ENCODE results near the gene LRRC59. TPM values are rescaled to one million over a fixed set of nuclear protein-coding genes. Genes with fewer than 3 reads are reported as not detected.
A peak's percentile ranks its signal among the peaks of the same experiment; 100 is the strongest.

The LRRC59 gene
- total and polyA plus RNA-seq, 2 of the 13 experiments (the other 11 are each of a cell fraction or from before 2014, with no cell fraction given) = 87.3 to 222 TPM

DNA sequence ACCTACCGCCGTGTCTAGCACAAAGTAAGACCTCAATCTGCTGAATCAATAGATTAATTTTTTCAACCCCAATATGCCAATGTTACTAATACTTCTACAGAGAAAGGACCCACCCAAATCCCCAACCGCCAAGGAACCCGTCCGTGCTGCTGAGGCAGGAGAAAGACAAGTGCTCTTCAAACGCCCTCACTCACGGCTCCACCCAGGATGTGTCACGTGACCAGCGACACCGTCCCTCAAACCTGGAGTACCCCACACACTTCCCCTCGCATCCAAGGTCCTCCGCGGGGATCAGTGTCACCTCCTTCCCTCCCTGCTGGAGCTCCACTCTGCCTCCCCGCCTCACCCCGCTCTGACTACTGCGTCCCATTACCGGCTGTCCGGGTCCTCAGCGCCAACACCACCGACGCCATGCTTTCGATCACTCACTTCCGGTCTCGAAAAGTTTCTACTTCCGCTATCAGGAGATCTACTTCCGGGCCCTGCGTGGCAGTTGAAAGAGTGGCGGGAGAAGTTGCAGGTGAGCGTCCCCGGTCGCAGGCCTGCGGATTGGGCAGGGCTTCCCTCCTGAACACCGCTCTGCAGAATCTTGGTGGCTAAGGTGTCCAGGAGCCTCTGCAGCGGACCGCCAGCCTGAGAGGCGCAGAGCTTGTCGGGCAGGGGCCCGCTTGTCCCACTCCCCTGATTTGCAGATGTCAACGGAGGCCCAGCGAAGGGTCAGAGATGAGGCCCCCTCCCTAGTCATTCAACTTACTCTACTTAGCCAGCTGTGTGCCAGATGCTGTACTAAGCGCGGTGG, 24.4 kb downstream of the LRRC59 start, which contains the start of the genes EME1 and MRPL27 (continued):
- TF ChIP-seq, protein P1, sequence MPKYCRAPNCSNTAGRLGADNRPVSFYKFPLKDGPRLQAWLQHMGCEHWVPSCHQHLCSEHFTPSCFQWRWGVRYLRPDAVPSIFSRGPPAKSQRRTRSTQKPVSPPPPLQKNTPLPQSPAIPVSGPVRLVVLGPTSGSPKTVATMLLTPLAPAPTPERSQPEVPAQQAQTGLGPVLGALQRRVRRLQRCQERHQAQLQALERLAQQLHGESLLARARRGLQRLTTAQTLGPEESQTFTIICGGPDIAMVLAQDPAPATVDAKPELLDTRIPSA (CRISPR knock-in tag; IDR thresholded peaks at IDR 0.05; ENCODE audit: borderline replicate concordance) = no peak
- peak; percentile 47; the same call in 1 of the 2 replicates for TF ChIP-seq ZNF674 (CRISPR knock-in tag; IDR thresholded peaks at IDR 0.05; ENCODE audit: low read depth)
- no peak for TF ChIP-seq ZNF850 (CRISPR knock-in tag; conservative IDR thresholded peaks at IDR 0.05)
- TF ChIP-seq, protein P2, sequence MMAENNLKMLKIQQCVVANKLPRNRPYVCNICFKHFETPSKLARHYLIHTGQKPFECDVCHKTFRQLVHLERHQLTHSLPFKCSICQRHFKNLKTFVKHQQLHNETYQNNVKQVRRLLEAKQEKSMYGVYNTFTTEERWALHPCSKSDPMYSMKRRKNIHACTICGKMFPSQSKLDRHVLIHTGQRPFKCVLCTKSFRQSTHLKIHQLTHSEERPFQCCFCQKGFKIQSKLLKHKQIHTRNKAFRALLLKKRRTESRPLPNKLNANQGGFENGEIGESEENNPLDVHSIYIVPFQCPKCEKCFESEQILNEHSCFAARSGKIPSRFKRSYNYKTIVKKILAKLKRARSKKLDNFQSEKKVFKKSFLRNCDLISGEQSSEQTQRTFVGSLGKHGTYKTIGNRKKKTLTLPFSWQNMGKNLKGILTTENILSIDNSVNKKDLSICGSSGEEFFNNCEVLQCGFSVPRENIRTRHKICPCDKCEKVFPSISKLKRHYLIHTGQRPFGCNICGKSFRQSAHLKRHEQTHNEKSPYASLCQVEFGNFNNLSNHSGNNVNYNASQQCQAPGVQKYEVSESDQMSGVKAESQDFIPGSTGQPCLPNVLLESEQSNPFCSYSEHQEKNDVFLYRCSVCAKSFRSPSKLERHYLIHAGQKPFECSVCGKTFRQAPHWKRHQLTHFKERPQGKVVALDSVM (CRISPR knock-in tag; IDR thresholded peaks at IDR 0.05) = peak; percentile 76
- TF ChIP-seq, protein P3, sequence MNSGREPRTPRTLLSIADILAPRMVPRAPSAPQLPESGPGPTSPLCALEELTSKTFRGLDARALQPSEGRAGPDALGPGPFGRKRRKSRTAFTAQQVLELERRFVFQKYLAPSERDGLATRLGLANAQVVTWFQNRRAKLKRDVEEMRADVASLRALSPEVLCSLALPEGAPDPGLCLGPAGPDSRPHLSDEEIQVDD (CRISPR knock-in tag; IDR thresholded peaks at IDR 0.05; ENCODE audit: borderline replicate concordance) = no peak; the same call in 1 of the 2 replicates
- TF ChIP-seq, protein P4, sequence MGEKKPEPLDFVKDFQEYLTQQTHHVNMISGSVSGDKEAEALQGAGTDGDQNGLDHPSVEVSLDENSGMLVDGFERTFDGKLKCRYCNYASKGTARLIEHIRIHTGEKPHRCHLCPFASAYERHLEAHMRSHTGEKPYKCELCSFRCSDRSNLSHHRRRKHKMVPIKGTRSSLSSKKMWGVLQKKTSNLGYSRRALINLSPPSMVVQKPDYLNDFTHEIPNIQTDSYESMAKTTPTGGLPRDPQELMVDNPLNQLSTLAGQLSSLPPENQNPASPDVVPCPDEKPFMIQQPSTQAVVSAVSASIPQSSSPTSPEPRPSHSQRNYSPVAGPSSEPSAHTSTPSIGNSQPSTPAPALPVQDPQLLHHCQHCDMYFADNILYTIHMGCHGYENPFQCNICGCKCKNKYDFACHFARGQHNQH (CRISPR knock-in tag; IDR thresholded peaks at IDR 0.05) = peak; percentile 93; the same call in 1 of the 2 replicates
- no peak for TF ChIP-seq ZNF530 (CRISPR knock-in tag; IDR thresholded peaks at IDR 0.05; ENCODE audit: low read depth)
- no peak for TF ChIP-seq ZFP36 (IDR thresholded peaks at IDR 0.05; ENCODE audit: borderline replicate concordance, low read depth, low read length, partially characterized antibody)
- TF ChIP-seq ZNF326 (CRISPR knock-in tag; IDR thresholded peaks at IDR 0.05; ENCODE audit: borderline replicate concordance) = no peak
- TF ChIP-seq, protein P5, sequence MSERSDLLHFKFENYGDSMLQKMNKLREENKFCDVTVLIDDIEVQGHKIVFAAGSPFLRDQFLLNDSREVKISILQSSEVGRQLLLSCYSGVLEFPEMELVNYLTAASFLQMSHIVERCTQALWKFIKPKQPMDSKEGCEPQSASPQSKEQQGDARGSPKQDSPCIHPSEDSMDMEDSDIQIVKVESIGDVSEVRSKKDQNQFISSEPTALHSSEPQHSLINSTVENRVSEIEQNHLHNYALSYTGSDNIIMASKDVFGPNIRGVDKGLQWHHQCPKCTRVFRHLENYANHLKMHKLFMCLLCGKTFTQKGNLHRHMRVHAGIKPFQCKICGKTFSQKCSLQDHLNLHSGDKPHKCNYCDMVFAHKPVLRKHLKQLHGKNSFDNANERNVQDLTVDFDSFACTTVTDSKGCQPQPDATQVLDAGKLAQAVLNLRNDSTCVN (CRISPR knock-in tag; IDR thresholded peaks at IDR 0.05; ENCODE audit: borderline replicate concordance) = peak; percentile 90; the same call in 1 of the 2 replicates
- TF ChIP-seq YEATS2 (CRISPR knock-in tag; IDR thresholded peaks at IDR 0.05; ENCODE audit: borderline replicate concordance) = peak; percentile 98
- TF ChIP-seq, protein P6, sequence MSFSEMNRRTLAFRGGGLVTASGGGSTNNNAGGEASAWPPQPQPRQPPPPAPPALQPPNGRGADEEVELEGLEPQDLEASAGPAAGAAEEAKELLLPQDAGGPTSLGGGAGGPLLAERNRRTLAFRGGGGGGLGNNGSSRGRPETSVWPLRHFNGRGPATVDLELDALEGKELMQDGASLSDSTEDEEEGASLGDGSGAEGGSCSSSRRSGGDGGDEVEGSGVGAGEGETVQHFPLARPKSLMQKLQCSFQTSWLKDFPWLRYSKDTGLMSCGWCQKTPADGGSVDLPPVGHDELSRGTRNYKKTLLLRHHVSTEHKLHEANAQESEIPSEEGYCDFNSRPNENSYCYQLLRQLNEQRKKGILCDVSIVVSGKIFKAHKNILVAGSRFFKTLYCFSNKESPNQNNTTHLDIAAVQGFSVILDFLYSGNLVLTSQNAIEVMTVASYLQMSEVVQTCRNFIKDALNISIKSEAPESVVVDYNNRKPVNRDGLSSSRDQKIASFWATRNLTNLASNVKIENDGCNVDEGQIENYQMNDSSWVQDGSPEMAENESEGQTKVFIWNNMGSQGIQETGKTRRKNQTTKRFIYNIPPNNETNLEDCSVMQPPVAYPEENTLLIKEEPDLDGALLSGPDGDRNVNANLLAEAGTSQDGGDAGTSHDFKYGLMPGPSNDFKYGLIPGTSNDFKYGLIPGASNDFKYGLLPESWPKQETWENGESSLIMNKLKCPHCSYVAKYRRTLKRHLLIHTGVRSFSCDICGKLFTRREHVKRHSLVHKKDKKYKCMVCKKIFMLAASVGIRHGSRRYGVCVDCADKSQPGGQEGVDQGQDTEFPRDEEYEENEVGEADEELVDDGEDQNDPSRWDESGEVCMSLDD (CRISPR knock-in tag; IDR thresholded peaks at IDR 0.05; ENCODE audit: borderline replicate concordance) = no peak
- TF ChIP-seq MED13 (CRISPR knock-in tag; IDR thresholded peaks at IDR 0.05) = 0 out of 2 replicates have a peak, but pooled peaks have one; percentile 58
- TF ChIP-seq, protein P7, sequence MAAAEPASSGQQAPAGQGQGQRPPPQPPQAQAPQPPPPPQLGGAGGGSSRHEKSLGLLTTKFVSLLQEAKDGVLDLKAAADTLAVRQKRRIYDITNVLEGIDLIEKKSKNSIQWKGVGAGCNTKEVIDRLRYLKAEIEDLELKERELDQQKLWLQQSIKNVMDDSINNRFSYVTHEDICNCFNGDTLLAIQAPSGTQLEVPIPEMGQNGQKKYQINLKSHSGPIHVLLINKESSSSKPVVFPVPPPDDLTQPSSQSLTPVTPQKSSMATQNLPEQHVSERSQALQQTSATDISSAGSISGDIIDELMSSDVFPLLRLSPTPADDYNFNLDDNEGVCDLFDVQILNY (CRISPR knock-in tag; conservative IDR thresholded peaks at IDR 0.05) = peak; percentile 98
- TF ChIP-seq CHD4 (IDR thresholded peaks at IDR 0.05; ENCODE audit: borderline replicate concordance, low read length) = no peak
- peak; percentile 99 for TF ChIP-seq TOPORS (CRISPR knock-in tag; IDR thresholded peaks at IDR 0.05)
- peak; percentile 64; the same call in 1 of the 2 replicates for TF ChIP-seq KDM3A (CRISPR knock-in tag; IDR thresholded peaks at IDR 0.05; ENCODE audit: low read depth)
- TF ChIP-seq ZZZ3 (CRISPR knock-in tag; IDR thresholded peaks at IDR 0.05; ENCODE audit: borderline replicate concordance) = peak; percentile 95; the same call in 1 of the 2 replicates

All from HepG2 (cell line).